ENCODE results near the gene DIPK2A. TPM values are rescaled to one million over a fixed set of nuclear protein-coding genes. Genes with fewer than 3 reads are reported as not detected.

DIPK2A gene
- total RNA-seq, 2 experiments from 2014 or later = 17.5 to 18.2 TPM

DNA sequence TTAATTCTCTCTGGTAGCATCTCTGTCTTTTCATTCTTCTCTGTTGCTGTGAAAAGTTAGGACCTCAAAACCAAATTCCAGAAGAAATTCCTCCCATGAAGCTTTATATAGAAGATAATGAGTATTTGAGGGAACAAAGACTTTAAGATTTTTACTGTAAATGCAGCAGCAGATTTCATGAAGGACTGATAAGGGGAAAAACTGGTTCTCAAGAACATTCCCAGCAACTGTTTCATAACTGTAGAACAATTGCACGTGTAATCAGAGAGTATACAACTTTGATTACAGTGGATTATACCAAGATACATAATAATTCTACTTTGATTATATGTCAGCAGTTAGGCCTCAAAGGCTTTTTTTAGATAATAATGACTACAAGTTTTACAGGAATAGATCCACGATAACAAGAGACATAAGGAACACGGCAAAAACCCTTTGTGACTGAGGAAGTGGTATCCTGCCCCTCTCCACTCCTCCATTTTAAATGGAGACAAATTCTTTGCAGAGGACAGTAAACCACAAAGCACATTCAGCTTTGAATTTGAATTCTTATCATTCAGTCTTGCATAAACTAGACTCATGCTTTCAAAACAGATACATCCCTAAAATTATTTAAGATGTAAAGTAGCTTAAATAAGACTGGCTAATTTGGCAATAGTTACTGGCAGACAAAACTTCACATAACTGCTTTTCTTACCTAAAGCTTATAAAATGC lies 42.9 kb upstream of the DIPK2A start:
- intact Hi-C loops (cut with DNase I, micrococcal nuclease) = no loop called here
- Histone ChIP-seq H3K4me3 (ENCODE audit: low read length) (no peak overlapping the region), H3K36me3 (ENCODE audit: insufficient read depth, low read length) (no peaks in the 10 kb centered on the region), H3K9me3 (ENCODE audit: control insufficient read depth in 1 of 2, insufficient read depth in 1 of 2, low read length in 2 of 2) (no peaks in the 10 kb centered on the region), H3K27me3 (ENCODE audit: control insufficient read depth in 1 of 2, insufficient read depth in 2 of 2, low read length in 2 of 2) (no peaks in the 10 kb centered on the region), H3K4me1 (ENCODE audit: insufficient read depth, low read length) (no peaks in the 10 kb centered on the region), H3K27ac (ENCODE audit: low read depth in 1 of 2, low read length in 2 of 2) (no peak overlapping the region)
- no peak overlapping the region for H3K4me3 Mint-ChIP-seq
- ATAC-seq (ENCODE audit: poor library complexity) = no peak
- no peak overlapping the region for H3K27ac Mint-ChIP-seq
- DNase-seq = no peak
- H3K4me1 Mint-ChIP-seq (ENCODE audit: low read depth) = no peaks in the 10 kb centered on the region
- no peak for TF ChIP-seq CTCF (IDR thresholded peaks at IDR 0.05)
- H3K36me3 Mint-ChIP-seq (ENCODE audit: low read depth) = no peaks in the 10 kb centered on the region
- POLR2A ChIA-PET = no interaction called here
- no peaks in the 10 kb centered on the region for H3K9me3 Mint-ChIP-seq
- peaks cover 6% of the 10 kb centered on the region for H3K27me3 Mint-ChIP-seq
- CTCF ChIA-PET = no interaction called here

GRCh38 chr3:143934791-143935190 lies 36.8 kb upstream of the DIPK2A start:
- H3K36me3 Mint-ChIP-seq (ENCODE audit: low read depth) = no peaks in the 10 kb centered on the region
- TF ChIP-seq CTCF (IDR thresholded peaks at IDR 0.05) = no peak
- no peak for DNase-seq
- CTCF ChIA-PET = no interaction called here
- H3K9me3 ChIP-seq (ENCODE audit: control insufficient read depth in 1 of 2, insufficient read depth in 1 of 2, low read length in 2 of 2) = no peaks in the 10 kb centered on the region
- POLR2A ChIA-PET = interaction anchor here (1.5 kb wide), 1 partner anchor 37 kb away, joined by 3 read pairs; no protein-coding TSS in a partner anchor
- no peaks in the 10 kb centered on the region for H3K9me3 Mint-ChIP-seq
- no peak overlapping the region for H3K4me3 ChIP-seq (ENCODE audit: low read length)
- intact Hi-C loops (cut with DNase I, micrococcal nuclease) = no loop called here
- no peak overlapping the region for H3K27ac ChIP-seq (ENCODE audit: low read depth in 1 of 2, low read length in 2 of 2)
- H3K27me3 Mint-ChIP-seq = peaks cover 28% of the 10 kb centered on the region
- H3K27ac Mint-ChIP-seq = no peak overlapping the region
- no peaks in the 10 kb centered on the region for H3K4me1 Mint-ChIP-seq (ENCODE audit: low read depth)
- no peaks in the 10 kb centered on the region for H3K36me3 ChIP-seq (ENCODE audit: insufficient read depth, low read length)
- peaks cover 2 to 3% of the 10 kb centered on the region in 2 experiments for H3K27me3 ChIP-seq (ENCODE audit: control insufficient read depth in 1 of 2, insufficient read depth in 2 of 2, low read length in 2 of 2)
- no peak for ATAC-seq (ENCODE audit: poor library complexity)
- H3K4me1 ChIP-seq (ENCODE audit: insufficient read depth, low read length) = no peaks in the 10 kb centered on the region
- H3K4me3 Mint-ChIP-seq = no peak overlapping the region

DNA sequence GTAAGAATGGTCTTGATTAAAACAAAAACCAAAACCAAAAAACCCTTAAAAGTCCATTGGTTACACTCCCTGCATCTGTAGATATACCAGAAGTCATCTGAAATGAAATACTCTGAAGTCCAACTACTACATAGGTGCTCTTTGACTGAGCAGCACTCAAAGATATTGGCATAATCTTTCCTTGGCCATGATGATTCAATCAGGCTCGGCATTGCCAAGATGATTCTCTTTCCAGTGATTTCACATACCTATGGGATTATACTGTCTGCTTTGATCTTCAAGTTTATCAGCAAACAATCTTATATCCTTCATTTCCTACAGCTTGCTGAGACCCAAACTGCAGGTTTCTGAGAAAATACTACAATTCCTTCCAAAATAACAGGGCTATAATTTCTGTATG lies 35.9 kb upstream of the DIPK2A start:
- Mint-ChIP-seq H3K27me3 (peaks cover 36% of the 10 kb centered on the region), H3K4me3 (no peak overlapping the region), H3K9me3 (no peaks in the 10 kb centered on the region), H3K4me1 (ENCODE audit: low read depth) (no peaks in the 10 kb centered on the region), H3K36me3 (ENCODE audit: low read depth) (no peaks in the 10 kb centered on the region), H3K27ac (no peak overlapping the region)
- Histone ChIP-seq H3K4me3 (ENCODE audit: low read length) (no peak overlapping the region), H3K4me1 (ENCODE audit: insufficient read depth, low read length) (no peaks in the 10 kb centered on the region), H3K27me3 (ENCODE audit: control insufficient read depth in 1 of 2, insufficient read depth in 2 of 2, low read length in 2 of 2) (peaks cover 2 to 3% of the 10 kb centered on the region in 2 experiments), H3K27ac (ENCODE audit: low read depth in 1 of 2, low read length in 2 of 2) (no peak overlapping the region), H3K36me3 (ENCODE audit: insufficient read depth, low read length) (no peaks in the 10 kb centered on the region), H3K9me3 (ENCODE audit: control insufficient read depth in 1 of 2, insufficient read depth in 1 of 2, low read length in 2 of 2) (no peaks in the 10 kb centered on the region)
- TF ChIP-seq CTCF (IDR thresholded peaks at IDR 0.05) = no peak
- ATAC-seq (ENCODE audit: poor library complexity) (no peak), DNase-seq (no peak)
- POLR2A ChIA-PET = interaction anchor here (1.5 kb wide), 1 partner anchor 37 kb away, joined by 3 read pairs; no protein-coding TSS in a partner anchor
- intact Hi-C loops (cut with DNase I, micrococcal nuclease) = no loop called here
- CTCF ChIA-PET = no interaction called here
